HG02885 (cell line): ENCODE measurements around the gene EBI3.
"Not testable (repeated sequence)": the region's sequence is repeated elsewhere in the genome, so short reads cannot be mapped to it uniquely, and the experiment has no call there.

Experiments used
- ATAC-seq: cut with Tn5 transposase; IDR thresholded peaks from one replicate; pipeline ENCODE4 v1.9.1; 2021; ENCODE audit warnings: mild to moderate bottlenecking; ENCODE audit not compliant: unreplicated experiment, poor library complexity

Gene EBI3

GRCh38 chr19:4233282-4233853 lies 4.0 kb downstream of the EBI3 start:
- ATAC-seq = no peak

GRCh38 chr19:4234142-4234861 lies 5.0 kb downstream of the EBI3 start:
- ATAC-seq = no peak

GRCh38 chr19:4234862-4235201 lies 5.5 kb downstream of the EBI3 start:
- no peak for ATAC-seq

- ATAC-seq = not testable (repeated sequence)
Measured at GRCh38 chr19:4237510-4237909, 8.2 kb downstream of the EBI3 start.

- no peak for ATAC-seq
Measured at GRCh38 chr19:4238831-4239230, 9.5 kb downstream of the EBI3 start.

GRCh38 chr19:4241824-4242430 lies 12.6 kb downstream of the EBI3 start:
- no peak for ATAC-seq

GRCh38 chr19:4245938-4246337 lies 16.6 kb downstream of the EBI3 start:
- ATAC-seq = not testable (repeated sequence)

GRCh38 chr19:4246767-4247593 lies 17.7 kb downstream of the EBI3 start, which contains the start of gene YJU2:
YJU2 (plus strand) TSS chr19:4247080; CDS start chr19:4247147, 67 bp downstream.
- ATAC-seq = peak; percentile 93

GRCh38 chr19:4256563-4256962 lies 27.2 kb downstream of the EBI3 start:
- ATAC-seq = no peak

GRCh38 chr19:4257025-4257424 lies 27.7 kb downstream of the EBI3 start:
- no peak for ATAC-seq

- no peak for ATAC-seq
Measured at GRCh38 chr19:4258181-4258580, 28.9 kb downstream of the EBI3 start.

GRCh38 chr19:4260613-4261191 lies 31.4 kb downstream of the EBI3 start:
- no peak for ATAC-seq

GRCh38 chr19:4264812-4265211 lies 35.5 kb downstream of the EBI3 start:
- ATAC-seq = no peak

- ATAC-seq = no peak
Measured at GRCh38 chr19:4266253-4267000, 37.1 kb downstream of the EBI3 start.

- no peak for ATAC-seq
Measured at GRCh38 chr19:4267101-4267900, 38.0 kb downstream of the EBI3 start.

- ATAC-seq = no peak
Measured at GRCh38 chr19:4267901-4268815, 38.8 kb downstream of the EBI3 start.

- no peak for ATAC-seq
Measured at GRCh38 chr19:4268816-4269430, 39.6 kb downstream of the EBI3 start.

- ATAC-seq = no peak
Measured at GRCh38 chr19:4272894-4273293, 43.6 kb downstream of the EBI3 start.
